K562 (cell line): ENCODE results near the gene KIF5C. TPM values are rescaled to one million over a fixed set of nuclear protein-coding genes. Genes with fewer than 3 reads are reported as not detected.

ENCODE experiments used
- ATAC-seq: fragments of 200-7000 bp; cut with Tn5 transposase; 3 replicates; pipeline ENCODE4 v1.9.1; 2020; ENCODE audit warnings: moderate library complexity
- BruUV-seq: library from RNA; stranded (reverse); fragments of 400-500 nt; replicated peaks from 2 replicates; lab custom pipeline; 2021; lab: Mats Ljungman, UMichigan
- CTCF ChIA-PET: fragments of 300-600 bp; formaldehyde crosslinking; extraction: SDS; loops from one replicate; lab custom pipeline; 2021; ENCODE audit warnings: low intra/inter-chr PET ratio; lab: Yijun Ruan, JAX
- POLR2A ChIA-PET: fragments of 300-600, 350-650 bp; sonication (Branson Sonifier 250); formaldehyde crosslinking; extraction: SDS; loops from one replicate; lab custom pipeline; 2021; ENCODE audit warnings: antibody characterized with exemption, inconsistent platforms; lab: Yijun Ruan, JAX
- DNase-seq, 4 experiments: peaks; one replicate each; pipeline versions ENCODE4 v3.0.0 to v3.0.0-alpha.2; 2011 to 2018; ENCODE audit warnings: low spot score in 3 of 4, mixed read lengths in 3 of 4; ENCODE audit errors: extremely low read depth in 1 of 4
- FAIRE-seq: peaks from 2 replicates; lab custom pipeline; 2011; peaks lifted over from hg19 to GRCh38; lab: Jason Lieb, UNC
- H2AFZ ChIP-seq: 2 replicates; pipeline ENCODE4 v1.6.0; 2011; ENCODE audit warnings: low read depth, low read length, control low read depth, inconsistent platforms
- H3K27ac ChIP-seq: fragments of 200-600 bp; 3 replicates; pipeline ENCODE4 v1.8.0; 2011; ENCODE audit warnings: low read depth, mild to moderate bottlenecking, control low read depth, inconsistent platforms, low read length, moderate library complexity, mixed read lengths; ENCODE audit errors: extremely low read depth
- H3K27me3 ChIP-seq, 2 experiments: fragments of 300-600 bp in 1 of 2; 2 replicates in 1 of 2; 3 replicates in 1 of 2; pipeline versions ENCODE4 v1.6.0 to v1.8.0; 2011; ENCODE audit warnings: inconsistent platforms in 2 of 2, low read length in 2 of 2, mild to moderate bottlenecking in 1 of 2, mixed read lengths in 1 of 2, moderate library complexity in 1 of 2; ENCODE audit not compliant: control insufficient read depth in 2 of 2, insufficient read depth in 2 of 2
- H3K36me3 ChIP-seq: fragments of 300-600 bp; 3 replicates; pipeline ENCODE4 v1.8.0; 2011; ENCODE audit warnings: mild to moderate bottlenecking, low read length, inconsistent platforms; ENCODE audit not compliant: control insufficient read depth, insufficient read depth
- H3K4me1 ChIP-seq, 2 experiments: fragments of 200-600 bp in 1 of 2; replicated peaks in 1 of 2; 2 replicates in 1 of 2; 3 replicates in 1 of 2; pipeline versions ENCODE4 v1.5.1 to v1.8.0; 2011; ENCODE audit warnings: inconsistent platforms in 2 of 2, low read length in 2 of 2, mild to moderate bottlenecking in 1 of 2, mixed read lengths in 1 of 2, moderate library complexity in 1 of 2; ENCODE audit not compliant: control insufficient read depth in 2 of 2, insufficient read depth in 2 of 2
- H3K4me2 ChIP-seq: 2 replicates; pipeline ENCODE4 v1.6.1; 2011; ENCODE audit warnings: low read length, control low read depth, inconsistent platforms, mixed read lengths; ENCODE audit not compliant: insufficient read depth
- H3K4me3 ChIP-seq: fragments of 200-600 bp; sonication (generic), shearing (Covaris generic); 2 replicates; pipeline ENCODE4 v1.5.1; 2016; ENCODE audit warnings: control low read depth, inconsistent platforms
- H3K79me2 ChIP-seq: fragments of 200-600 bp; 3 replicates; pipeline ENCODE4 v1.8.0; 2011; ENCODE audit warnings: low read length, inconsistent platforms; ENCODE audit not compliant: control insufficient read depth, insufficient read depth
- H3K9ac ChIP-seq, 2 experiments: 2 replicates each; pipeline versions ENCODE4 v1.6.0 to v1.6.1; 2011; ENCODE audit warnings: low read depth in 2 of 2, low read length in 2 of 2, control low read depth in 1 of 2, inconsistent platforms in 1 of 2, mild to moderate bottlenecking in 1 of 2, mixed read lengths in 1 of 2; ENCODE audit not compliant: insufficient read depth in 1 of 2
- H3K9me1 ChIP-seq: one replicate; pipeline ENCODE4 v1.6.0; 2011; ENCODE audit warnings: inconsistent platforms, mild to moderate bottlenecking, low read length, moderate library complexity; ENCODE audit not compliant: control insufficient read depth, insufficient read depth
- H3K9me3 ChIP-seq: replicated peaks from 2 replicates; pipeline ENCODE4 v1.5.1; 2011; ENCODE audit warnings: low read depth, low read length, inconsistent platforms; ENCODE audit not compliant: control insufficient read depth, insufficient read depth
- H4K20me1 ChIP-seq: replicated peaks from 2 replicates; pipeline ENCODE4 v1.6.1; 2011; ENCODE audit warnings: low read length, inconsistent platforms, mixed read lengths; ENCODE audit not compliant: control insufficient read depth, insufficient read depth
- ATF1 ChIP-seq, 2 experiments: fragments of 450-650 bp in 1 of 2; IDR thresholded peaks; 2 replicates each; pipeline ENCODE4 v1.6.1; 2016; ENCODE audit warnings: missing compliant biosample characterization in 1 of 2, missing genetic modification characterization in 1 of 2
- CTBP1 ChIP-seq: fragments of 450-650 bp; IDR thresholded peaks from 2 replicates; pipeline ENCODE4 v1.6.1; 2016; ENCODE audit warnings: borderline replicate concordance
- EGR1 ChIP-seq: fragments of 450-650 bp; conservative IDR thresholded peaks from 2 replicates; pipeline ENCODE4 v1.6.1; 2017; ENCODE audit warnings: mild to moderate bottlenecking
- EWSR1 ChIP-seq: fragments of 450-650 bp; IDR thresholded peaks from 2 replicates; pipeline ENCODE4 v1.6.1; 2018; ENCODE audit warnings: borderline replicate concordance, mild to moderate bottlenecking, low read depth, moderate library complexity; ENCODE audit not compliant: partially characterized antibody
- GABPB2 ChIP-seq: fragments of 250-450 bp; sonication (Bioruptor Pico); conservative IDR thresholded peaks from 2 replicates; pipeline ENCODE4 v1.5.1; 2021; ENCODE audit warnings: mild to moderate bottlenecking
- IRF9 ChIP-seq: fragments of 450-650 bp; IDR thresholded peaks from 2 replicates; pipeline ENCODE4 v1.6.1; 2016; ENCODE audit warnings: missing biosample characterization, missing genetic modification characterization
- MAZ ChIP-seq, 2 experiments: fragments of 450-650 bp in 1 of 2; sonication (generic) in 1 of 2; formaldehyde crosslinking; IDR thresholded peaks in 1 of 2; conservative IDR thresholded peaks in 1 of 2; 2 replicates each; pipeline versions ENCODE4 v1.4.0 to v1.5.0; 2020; ENCODE audit warnings: mild to moderate bottlenecking in 1 of 2, missing genetic modification reagents in 1 of 2
- MTF1 ChIP-seq: fragments of 250-450 bp; sonication (Bioruptor Pico); IDR thresholded peaks from 2 replicates; pipeline ENCODE4 v1.9.0; 2021; ENCODE audit warnings: moderate library complexity, mild to moderate bottlenecking, inconsistent platforms, borderline replicate concordance
- MYC ChIP-seq, 2 experiments: fragments of 250-450 bp in 1 of 2; sonication (Bioruptor Pico) in 1 of 2; IDR thresholded peaks; 2 replicates each; pipeline versions ENCODE4 v1.5.1 to v1.6.1; 2012 to 2021; ENCODE audit warnings: low read depth in 2 of 2, borderline replicate concordance in 1 of 2, improper control_type of control experiment in 1 of 2, low read length in 1 of 2, mild to moderate bottlenecking in 1 of 2, moderate library complexity in 1 of 2
- POLR2A ChIP-seq: fragments of 450-650 bp; conservative IDR thresholded peaks from 2 replicates; pipeline ENCODE4 v1.6.1; 2016
- POLR2H ChIP-seq: IDR thresholded peaks from 2 replicates; pipeline ENCODE4 v1.6.1; 2016; ENCODE audit warnings: missing genetic modification characterization, low read depth, mild to moderate bottlenecking, control low read depth, missing compliant biosample characterization, moderate library complexity
- PTBP1 ChIP-seq: fragments of 200-400 bp; formaldehyde crosslinking; IDR thresholded peaks from 2 replicates; pipeline ENCODE4 v1.6.1; 2017; ENCODE audit warnings: low read depth, low read length
- RB1 ChIP-seq: fragments of 450-650 bp; IDR thresholded peaks from 2 replicates; pipeline ENCODE4 v1.6.1; 2017; ENCODE audit warnings: low read depth, mild to moderate bottlenecking
- SRSF7 ChIP-seq: fragments of 200-400 bp; formaldehyde crosslinking; optimal IDR thresholded peaks from 2 replicates; pipeline ENCODE3; 2017; ENCODE audit warnings: mild to moderate bottlenecking, low read depth, low read length
- ZC3H4 ChIP-seq: sonication (generic); formaldehyde crosslinking; IDR thresholded peaks from 2 replicates; pipeline ENCODE4 v1.9.0; 2021; ENCODE audit warnings: missing genetic modification reagents, borderline replicate concordance
- ZNF24 ChIP-seq: fragments of 450-650 bp; IDR thresholded peaks from 2 replicates; pipeline ENCODE4 v1.6.1; 2016
- in situ Hi-C: fragments of 300-500 bp; cut with MboI; formaldehyde crosslinking; loops from 4 replicates; pipeline ENCODE4 v1.15.0; 2018; ENCODE audit warnings: inconsistent platforms, mixed read lengths
- intact Hi-C: fragments of 100-400 bp; cut with micrococcal nuclease; formaldehyde crosslinking; loops from 2 replicates; pipeline ENCODE4 v1.14.2; 2022
- polyA plus RNA-seq, 8 experiments: library from polyadenylated mRNA; depleted of rRNA in 4 of 8; stranded (reverse) in 5 of 8; unstranded in 3 of 8; fragments of >200 nt; fragmentation: Nextera tagmentation in 2 of 8; fragmentation: Illumina TruSeq in 1 of 8; extraction: Ambion mirVana in 2 of 8; extraction: Trizol in 1 of 8; gene quantifications; 2 replicates each; pipeline versions ENCODE4 v1.2.1 to v1.2.3, GENCODE V29; 2011 to 2014; ENCODE audit warnings: inconsistent platforms in 1 of 8, missing spikeins in 1 of 8
- total RNA-seq, 7 experiments: library from RNA; depleted of rRNA in 6 of 7; stranded (reverse); fragments of >200 nt in 6 of 7; fragmentation: Illumina TruSeq in 2 of 7; extraction: Trizol in 2 of 7; gene quantifications; 2 replicates each; pipeline versions ENCODE4 v1.2.1 to v1.2.3, GENCODE V29; 2011 to 2021; ENCODE audit warnings: low replicate concordance in 1 of 7
- TF ChIP-seq, protein P1 (sequence below): fragments of 250-450 bp; sonication (Bioruptor Pico); IDR thresholded peaks from 2 replicates; pipeline ENCODE4 v1.6.1; 2021; ENCODE audit warnings: mild to moderate bottlenecking

The KIF5C gene
- total and polyA plus RNA-seq, 9 of the 15 experiments (the other 6 are each of a cell fraction or from before 2014, with no cell fraction given) = 0.01 to 0.09 (median 0.01) TPM; not detected in 6

GRCh38 chr2:148983896-148984295, 108.9 kb downstream of the KIF5C start:
- Histone ChIP-seq H3K4me2 (no peak overlapping the region), H3K9me3 (no peaks in the 10 kb centered on the region), H3K9ac (no peak overlapping the region), H4K20me1 (no peaks in the 10 kb centered on the region), H3K9me1 (no peaks in the 10 kb centered on the region), H3K27ac (no peak overlapping the region), H3K4me1 (no peaks in the 10 kb centered on the region), H3K27me3 (no peaks in the 10 kb centered on the region), H3K36me3 (no peaks in the 10 kb centered on the region), H3K79me2 (no peaks in the 10 kb centered on the region), H3K4me3 (no peak overlapping the region), H2AFZ (no peak overlapping the region)
- FAIRE-seq (no peak), DNase-seq (no peak), ATAC-seq (no peak)
- CTCF ChIA-PET = no interaction called here
- BruUV-seq = no TSS peak
- POLR2A ChIA-PET = interaction anchor here (2.0 kb wide), 1 partner anchor 15 kb away, joined by 10 read pairs; no protein-coding TSS in a partner anchor
- in situ Hi-C loops = loop anchor here (25.0 kb wide), 1 partner anchor 1047 kb away; no protein-coding TSS in a partner anchor
- intact Hi-C loops = no loop called here
- TF ChIP-seq EWSR1 = no peak
- TF ChIP-seq, protein P1, sequence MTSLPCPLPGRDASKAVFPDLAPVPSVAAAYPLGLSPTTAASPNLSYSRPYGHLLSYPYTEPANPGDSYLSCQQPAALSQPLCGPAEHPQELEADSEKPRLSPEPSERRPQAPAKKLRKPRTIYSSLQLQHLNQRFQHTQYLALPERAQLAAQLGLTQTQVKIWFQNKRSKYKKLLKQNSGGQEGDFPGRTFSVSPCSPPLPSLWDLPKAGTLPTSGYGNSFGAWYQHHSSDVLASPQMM = no peak
- no peak for TF ChIP-seq MAZ (CRISPR knock-in tag; conservative IDR thresholded peaks at IDR 0.05 in 1 of 2, IDR thresholded peaks at IDR 0.05 in 1 of 2)
- no peak for TF ChIP-seq POLR2H (tag)
- TF ChIP-seq MTF1 = no peak
- no peak for TF ChIP-seq IRF9 (tag)
- no peak for TF ChIP-seq GABPB2
- no peak for TF ChIP-seq PTBP1
- no peak for TF ChIP-seq CTBP1
- no peak for TF ChIP-seq POLR2A
- TF ChIP-seq ATF1 (CRISPR knock-in tag; IDR thresholded peaks at IDR 0.05) = no peak
- no peak for TF ChIP-seq ATF1 (tag; IDR thresholded peaks at IDR 0.05)
- no peak for TF ChIP-seq MYC (IDR thresholded peaks at IDR 0.05; ENCODE audit: low read depth, low read length)
- TF ChIP-seq MYC (CRISPR knock-in tag; IDR thresholded peaks at IDR 0.05; ENCODE audit: borderline replicate concordance, low read depth) = no peak
- no peak for TF ChIP-seq ZC3H4 (CRISPR knock-in tag)
- TF ChIP-seq RB1 = no peak
- TF ChIP-seq EGR1 = no peak
- TF ChIP-seq ZNF24 = no peak
- TF ChIP-seq SRSF7 = no peak
